SU-DHL-6 (cell line): Measurements from ENCODE around the gene PADI4.

Source experiments
- CTCF ChIP-seq: fragments of 200-600 bp; sonication (generic); IDR thresholded peaks from one replicate; pipeline ENCODE4 v1.5.1; 2017; ENCODE audit warnings: antibody characterized with exemption, mild to moderate bottlenecking, low read length, moderate library complexity; ENCODE audit not compliant: insufficient read depth, poor library complexity, severe bottlenecking
- EZH2phosphoT487 ChIP-seq: fragments of 200-600 bp; sonication (generic), shearing (Covaris generic); conservative IDR thresholded peaks from 2 replicates; pipeline ENCODE4 v1.6.1; 2018; ENCODE audit warnings: mild to moderate bottlenecking, antibody characterized with exemption, low read length, moderate library complexity, mixed read lengths

- no peak for TF ChIP-seq CTCF
- TF ChIP-seq EZH2phosphoT487: no peak
Observed at GRCh38 chr1:17340358-17340757, 32.4 kb downstream of the PADI4 start.
